ENCODE results near the gene TRIP11. TPM values are rescaled to one million over a fixed set of nuclear protein-coding genes. Genes with fewer than 3 reads are reported as not detected.

The TRIP11 gene
- total RNA-seq, 3 donors from 2014 or later = 39.7 to 64.1 (median 41.1) TPM

GRCh38 chr14:92004062-92004461 is 35.8 kb downstream of the TRIP11 start:
- intact Hi-C loops (cut with DNase I; ENCODE audit: low total_unique reads) = no loop called here
- Histone ChIP-seq H3K36me3 (no peaks in the 10 kb centered on the region), H3K27me3 (no peaks in the 10 kb centered on the region)

GRCh38 chr14:91998667-91999570 is 40.9 kb downstream of the TRIP11 start:
- no peaks in the 10 kb centered on the region for H3K9me3 ChIP-seq
- no peak overlapping the region for H3K27ac ChIP-seq
- TF ChIP-seq CTCF (IDR thresholded peaks at IDR 0.05) (no peak), POLR2AphosphoS5 (IDR thresholded peaks at IDR 0.05) (no peak), POLR2A (IDR thresholded peaks at IDR 0.05) (no peak)
- H3K36me3 ChIP-seq = no peaks in the 10 kb centered on the region
- H3K27me3 ChIP-seq = no peaks in the 10 kb centered on the region
- no peak overlapping the region for H3K4me3 ChIP-seq
- H3K4me1 ChIP-seq = no peaks in the 10 kb centered on the region
- intact Hi-C loops (cut with DNase I; ENCODE audit: low total_unique reads) = no loop called here
- DNase-seq (ENCODE audit: low spot score in 2 of 2) = no peak

More at GRCh38 chr14:92004062-92004461, 35.8 kb downstream of the TRIP11 start:
- H3K9me3 ChIP-seq = no peaks in the 10 kb centered on the region
- no peak for TF ChIP-seq POLR2A (IDR thresholded peaks at IDR 0.05)
- no peak for TF ChIP-seq POLR2AphosphoS5 (IDR thresholded peaks at IDR 0.05)
- no peak for TF ChIP-seq CTCF (IDR thresholded peaks at IDR 0.05)
- H3K4me1 ChIP-seq = no peaks in the 10 kb centered on the region
- no peak overlapping the region for H3K4me3 ChIP-seq
- no peak overlapping the region for H3K27ac ChIP-seq
- DNase-seq (ENCODE audit: low spot score in 2 of 2) = no peak

GRCh38 chr14:91997492-91997891 is 42.4 kb downstream of the TRIP11 start:
- intact Hi-C loops (cut with DNase I; ENCODE audit: low total_unique reads) = no loop called here
- Histone ChIP-seq H3K4me3 (no peak overlapping the region), H3K9me3 (no peaks in the 10 kb centered on the region), H3K27me3 (no peaks in the 10 kb centered on the region), H3K36me3 (no peaks in the 10 kb centered on the region), H3K4me1 (no peaks in the 10 kb centered on the region), H3K27ac (no peak overlapping the region)
- TF ChIP-seq POLR2AphosphoS5 (IDR thresholded peaks at IDR 0.05) = no peak
- TF ChIP-seq POLR2A (IDR thresholded peaks at IDR 0.05) = no peak
- TF ChIP-seq CTCF (IDR thresholded peaks at IDR 0.05) = no peak
- DNase-seq (ENCODE audit: low spot score in 2 of 2) = no peak

DNA sequence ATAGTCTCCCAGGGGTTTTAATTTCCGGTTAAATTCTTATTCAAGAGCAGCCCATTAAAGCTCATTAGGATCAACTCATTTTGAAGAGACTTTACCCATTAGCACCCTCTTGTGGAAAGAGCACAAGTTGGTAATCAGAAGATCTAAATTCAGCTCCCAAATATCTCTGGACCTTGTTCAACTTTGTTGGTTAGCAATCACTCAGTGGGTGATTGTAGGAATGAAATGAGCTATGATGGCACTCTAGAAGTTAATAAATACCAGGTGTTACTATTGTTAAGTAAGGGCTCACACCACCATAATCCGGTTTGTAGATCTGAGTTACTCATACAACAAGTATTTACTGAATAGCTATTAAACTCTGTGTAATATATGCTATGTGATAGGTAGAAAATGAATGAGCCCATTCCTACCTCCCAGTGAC is 42.9 kb downstream of the TRIP11 start:
- no peak for TF ChIP-seq POLR2A (IDR thresholded peaks at IDR 0.05)
- peak; percentile 24 to 55 (median 44) for TF ChIP-seq CTCF (IDR thresholded peaks at IDR 0.05)
- TF ChIP-seq POLR2AphosphoS5 (IDR thresholded peaks at IDR 0.05) = no peak
- no peak for DNase-seq (ENCODE audit: low spot score in 2 of 2)
- no peak overlapping the region for H3K27ac ChIP-seq
- no peaks in the 10 kb centered on the region for H3K27me3 ChIP-seq
- no peaks in the 10 kb centered on the region for H3K36me3 ChIP-seq
- no peak overlapping the region for H3K4me3 ChIP-seq
- no peaks in the 10 kb centered on the region for H3K9me3 ChIP-seq
- no peaks in the 10 kb centered on the region for H3K4me1 ChIP-seq
- intact Hi-C loops (cut with DNase I; ENCODE audit: low total_unique reads) = no loop called here

DNA sequence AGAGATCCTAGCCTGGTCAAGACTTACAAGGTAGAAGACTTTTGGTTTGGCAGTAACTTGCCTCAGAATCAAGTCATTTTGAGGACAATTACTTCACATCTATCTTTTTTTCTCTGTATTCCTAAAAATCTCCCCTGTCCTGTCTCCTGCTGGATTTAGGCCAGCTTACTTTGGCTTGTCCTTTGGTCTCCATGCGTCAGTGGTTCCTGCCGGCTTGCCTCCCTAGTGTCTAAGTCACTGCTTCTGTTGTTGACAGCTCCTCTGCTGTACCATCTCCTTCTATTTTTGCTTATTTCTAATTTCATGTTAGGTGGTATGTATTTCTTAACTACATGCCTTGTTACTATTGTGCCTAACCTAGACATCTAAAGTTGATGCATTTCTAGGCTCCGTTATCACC is 52.7 kb downstream of the TRIP11 start:
- DNase-seq (ENCODE audit: low spot score in 2 of 2) = no peak
- Histone ChIP-seq H3K9me3 (no peaks in the 10 kb centered on the region), H3K27ac (no peak overlapping the region), H3K27me3 (no peaks in the 10 kb centered on the region), H3K4me1 (no peaks in the 10 kb centered on the region), H3K4me3 (no peak overlapping the region), H3K36me3 (no peaks in the 10 kb centered on the region)
- intact Hi-C loops (cut with DNase I; ENCODE audit: low total_unique reads) = no loop called here
- no peak for TF ChIP-seq POLR2AphosphoS5 (IDR thresholded peaks at IDR 0.05)
- no peak for TF ChIP-seq CTCF (IDR thresholded peaks at IDR 0.05)
- no peak for TF ChIP-seq POLR2A (IDR thresholded peaks at IDR 0.05)

Measured in breast epithelium (tissue), 4 donors.